ENCODE measurements around the gene IL15. TPM values are rescaled to one million over a fixed set of nuclear protein-coding genes. Genes with fewer than 3 reads are reported as not detected.
"Not testable (repeated sequence)": the region's sequence is repeated elsewhere in the genome, so short reads cannot be mapped to it uniquely, and the experiment has no call there.

Gene IL15
- total RNA-seq, 2 donors from 2014 or later = 2.7 to 4.9 TPM

DNA sequence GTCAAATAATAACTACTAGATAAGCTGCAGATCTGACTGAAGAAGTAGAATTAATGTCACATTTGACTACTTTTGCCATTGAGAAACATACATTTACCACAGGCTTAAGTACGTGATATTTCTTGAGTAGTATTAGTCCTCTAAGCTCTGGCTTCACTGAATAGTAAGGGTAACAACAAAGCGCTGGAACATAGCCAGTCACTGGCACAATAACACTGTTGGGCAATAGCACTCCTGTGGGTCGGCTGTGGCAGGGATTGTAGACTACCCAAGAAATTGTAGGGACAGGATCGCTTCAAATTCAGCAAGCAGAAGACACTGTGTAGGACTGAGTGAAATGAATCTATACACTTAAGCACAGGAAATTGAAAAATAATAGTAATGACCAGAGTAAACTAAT is 27.1 kb upstream of the IL15 start:
- Histone ChIP-seq H3K9me3 (no peaks in the 10 kb centered on the region), H3K9ac (ENCODE audit: low read depth in 2 of 2, low read length in 2 of 2) (no peak overlapping the region), H3K27ac (no peak overlapping the region), H3K27me3 (no peaks in the 10 kb centered on the region), H3K4me3 (no peak overlapping the region), H3K4me1 (no peaks in the 10 kb centered on the region), H3K36me3 (no peaks in the 10 kb centered on the region)
- TF ChIP-seq, protein P1, sequence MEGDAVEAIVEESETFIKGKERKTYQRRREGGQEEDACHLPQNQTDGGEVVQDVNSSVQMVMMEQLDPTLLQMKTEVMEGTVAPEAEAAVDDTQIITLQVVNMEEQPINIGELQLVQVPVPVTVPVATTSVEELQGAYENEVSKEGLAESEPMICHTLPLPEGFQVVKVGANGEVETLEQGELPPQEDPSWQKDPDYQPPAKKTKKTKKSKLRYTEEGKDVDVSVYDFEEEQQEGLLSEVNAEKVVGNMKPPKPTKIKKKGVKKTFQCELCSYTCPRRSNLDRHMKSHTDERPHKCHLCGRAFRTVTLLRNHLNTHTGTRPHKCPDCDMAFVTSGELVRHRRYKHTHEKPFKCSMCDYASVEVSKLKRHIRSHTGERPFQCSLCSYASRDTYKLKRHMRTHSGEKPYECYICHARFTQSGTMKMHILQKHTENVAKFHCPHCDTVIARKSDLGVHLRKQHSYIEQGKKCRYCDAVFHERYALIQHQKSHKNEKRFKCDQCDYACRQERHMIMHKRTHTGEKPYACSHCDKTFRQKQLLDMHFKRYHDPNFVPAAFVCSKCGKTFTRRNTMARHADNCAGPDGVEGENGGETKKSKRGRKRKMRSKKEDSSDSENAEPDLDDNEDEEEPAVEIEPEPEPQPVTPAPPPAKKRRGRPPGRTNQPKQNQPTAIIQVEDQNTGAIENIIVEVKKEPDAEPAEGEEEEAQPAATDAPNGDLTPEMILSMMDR (IDR thresholded peaks at IDR 0.05) = no peak
- no peak for DNase-seq
- intact Hi-C loops (cut with DNase I) = no loop called here

DNA sequence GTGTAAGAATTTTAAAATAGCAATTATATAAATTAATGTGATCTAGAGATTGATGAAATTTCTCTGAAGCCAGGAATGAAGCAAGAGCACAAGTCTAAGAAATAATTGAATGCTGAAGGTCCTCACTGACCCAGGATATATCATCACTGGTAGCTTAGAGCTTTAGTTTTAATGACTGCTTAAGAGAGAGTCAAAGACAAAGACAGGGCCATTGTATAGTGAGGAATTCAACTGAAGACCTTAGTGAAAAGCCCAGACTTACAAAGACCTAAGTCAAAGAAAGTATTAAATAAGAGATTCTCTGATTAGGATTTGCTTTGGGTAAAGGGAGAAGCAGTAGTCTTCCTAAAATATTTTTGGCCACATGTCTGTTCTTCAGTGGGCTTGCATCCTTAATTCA is 26.0 kb upstream of the IL15 start:
- no peak overlapping the region for H3K4me3 ChIP-seq
- H3K27me3 ChIP-seq = no peaks in the 10 kb centered on the region
- no peak overlapping the region for H3K27ac ChIP-seq
- no peaks in the 10 kb centered on the region for H3K36me3 ChIP-seq
- no peaks in the 10 kb centered on the region for H3K4me1 ChIP-seq
- DNase-seq = no peak
- H3K9me3 ChIP-seq = no peaks in the 10 kb centered on the region
- TF ChIP-seq, protein P1 (IDR thresholded peaks at IDR 0.05) = no peak
- intact Hi-C loops (cut with DNase I) = no loop called here
- H3K9ac ChIP-seq (ENCODE audit: low read depth in 2 of 2, low read length in 2 of 2) = no peak overlapping the region

DNA sequence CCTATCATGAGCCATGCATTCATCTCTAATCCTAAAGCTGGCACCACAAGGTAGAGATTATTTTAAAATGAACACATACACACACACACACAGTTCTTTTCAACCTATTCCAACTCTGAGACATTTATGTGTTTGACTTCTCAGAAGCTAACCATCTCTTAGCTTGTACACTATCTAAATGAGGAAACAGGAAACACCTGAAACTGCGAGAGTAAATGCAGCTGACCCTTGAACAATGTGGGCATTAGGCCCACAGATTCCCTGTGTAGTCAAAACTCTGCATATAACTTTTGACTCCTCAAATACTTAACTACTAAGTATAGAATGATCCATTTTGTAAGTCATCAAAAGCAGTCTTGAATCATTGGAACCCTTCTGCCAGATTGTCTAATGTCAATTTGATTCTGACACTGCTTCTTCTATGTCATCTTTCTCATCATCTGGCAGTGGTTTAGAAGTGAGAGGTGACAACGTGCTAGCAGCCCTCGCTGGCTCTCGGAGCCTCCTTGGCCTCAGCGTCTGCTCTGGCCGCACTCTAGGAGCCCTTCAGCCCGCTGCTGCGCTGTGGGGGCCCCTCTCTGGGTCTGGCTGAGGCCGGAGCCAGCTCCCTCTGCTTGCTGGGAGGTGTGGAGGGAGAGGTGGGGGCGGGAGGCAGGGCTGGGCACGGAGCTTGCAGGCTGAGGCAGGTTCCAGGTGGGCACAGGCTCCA is 21.4 kb upstream of the IL15 start:
- H3K4me1 ChIP-seq = no peaks in the 10 kb centered on the region
- H3K36me3 ChIP-seq = no peaks in the 10 kb centered on the region
- no peak overlapping the region for H3K27ac ChIP-seq
- H3K9me3 ChIP-seq = no peaks in the 10 kb centered on the region
- DNase-seq = no peak
- no peak overlapping the region for H3K9ac ChIP-seq (ENCODE audit: low read depth in 2 of 2, low read length in 2 of 2)
- no peaks in the 10 kb centered on the region for H3K27me3 ChIP-seq
- intact Hi-C loops (cut with DNase I) = no loop called here
- TF ChIP-seq, protein P1 (IDR thresholded peaks at IDR 0.05) = no peak
- no peak overlapping the region for H3K4me3 ChIP-seq

DNA sequence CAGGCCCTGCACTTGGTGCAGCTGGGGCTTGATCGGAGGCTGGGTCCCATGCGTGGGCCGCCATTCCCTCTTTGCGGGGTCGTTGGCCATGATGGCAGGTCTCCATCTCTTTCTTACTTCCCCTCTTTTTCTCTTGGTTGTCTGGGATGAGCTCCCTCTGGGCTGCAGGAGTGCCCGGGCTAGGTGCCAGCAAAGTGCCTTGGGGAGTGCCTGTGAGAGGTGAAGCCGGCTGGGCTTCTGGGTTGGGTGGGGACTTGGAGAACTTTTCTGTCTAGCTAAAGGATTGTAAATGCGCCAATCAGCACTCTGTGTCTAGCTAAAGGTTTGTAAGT is 20.8 kb upstream of the IL15 start:
- H3K9me3 ChIP-seq; H3K36me3 ChIP-seq; DNase-seq; H3K9ac ChIP-seq (ENCODE audit: low read depth in 2 of 2, low read length in 2 of 2); H3K4me1 ChIP-seq; H3K27ac ChIP-seq; H3K4me3 ChIP-seq; intact Hi-C loops (cut with DNase I); H3K27me3 ChIP-seq: not testable (repeated sequence)

DNA sequence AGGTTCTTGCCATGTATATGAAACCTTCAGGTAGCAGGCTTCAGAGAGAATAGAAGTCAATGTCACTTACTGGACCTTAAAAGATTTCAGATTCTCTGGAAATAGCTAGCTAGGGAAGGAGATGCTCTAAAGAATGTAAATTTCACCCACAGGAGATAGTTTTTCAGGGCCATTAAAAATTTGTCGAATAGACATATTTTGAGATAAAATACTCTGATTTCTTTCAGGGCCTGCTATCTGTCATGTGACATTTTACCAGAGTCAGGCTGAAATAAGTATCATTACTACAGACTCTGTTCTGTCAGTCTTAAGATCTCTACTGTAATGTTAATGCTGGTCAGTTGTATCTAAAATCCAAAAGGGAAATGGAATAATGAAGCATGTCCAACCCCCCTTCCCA is 15.7 kb upstream of the IL15 start:
- Histone ChIP-seq H3K4me1 (no peaks in the 10 kb centered on the region), H3K27me3 (no peaks in the 10 kb centered on the region), H3K27ac (no peak overlapping the region), H3K9ac (ENCODE audit: low read depth in 2 of 2, low read length in 2 of 2) (no peak overlapping the region), H3K36me3 (no peaks in the 10 kb centered on the region), H3K9me3 (no peaks in the 10 kb centered on the region), H3K4me3 (no peak overlapping the region)
- DNase-seq = no peak
- TF ChIP-seq, protein P1 (IDR thresholded peaks at IDR 0.05) = no peak
- intact Hi-C loops (cut with DNase I) = no loop called here

DNA sequence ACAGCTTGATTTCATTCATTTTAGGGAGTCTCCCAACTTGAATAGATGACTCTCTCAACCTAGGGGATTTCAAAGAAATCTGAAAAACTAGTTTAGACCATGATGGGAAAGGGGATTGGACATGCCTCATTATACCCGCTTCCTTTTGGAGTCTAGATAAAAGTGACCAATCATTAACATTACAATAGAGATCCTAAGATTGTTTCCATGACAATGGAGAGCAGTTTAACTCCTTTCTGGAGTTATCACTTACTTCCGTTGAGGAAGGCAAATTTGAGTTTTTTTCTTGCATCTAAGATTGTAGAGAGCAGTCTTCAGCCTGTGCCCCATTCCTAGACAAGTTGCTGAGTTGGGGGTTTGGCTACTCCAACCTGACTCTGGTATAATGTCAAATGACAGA is 11.4 kb upstream of the IL15 start:
- Histone ChIP-seq H3K4me3 (no peak overlapping the region), H3K9me3 (no peaks in the 10 kb centered on the region), H3K27ac (no peak overlapping the region), H3K4me1 (no peaks in the 10 kb centered on the region), H3K27me3 (no peaks in the 10 kb centered on the region), H3K36me3 (no peaks in the 10 kb centered on the region), H3K9ac (ENCODE audit: low read depth in 2 of 2, low read length in 2 of 2) (no peak overlapping the region)
- intact Hi-C loops (cut with DNase I) = no loop called here
- TF ChIP-seq, protein P1 (IDR thresholded peaks at IDR 0.05) = no peak
- no peak for DNase-seq
